Measurements from ENCODE around the gene PNPO. TPM values are rescaled to one million over a fixed set of nuclear protein-coding genes. Genes with fewer than 3 reads are reported as not detected.
A peak's percentile ranks its signal among the peaks of the same experiment; 100 is the strongest.

The PNPO gene
- total and polyA plus RNA-seq, 2 of the 8 experiments (the other 6 are each of a cell fraction or from before 2014, with no cell fraction given), result 7.0 to 8.1 TPM

DNA sequence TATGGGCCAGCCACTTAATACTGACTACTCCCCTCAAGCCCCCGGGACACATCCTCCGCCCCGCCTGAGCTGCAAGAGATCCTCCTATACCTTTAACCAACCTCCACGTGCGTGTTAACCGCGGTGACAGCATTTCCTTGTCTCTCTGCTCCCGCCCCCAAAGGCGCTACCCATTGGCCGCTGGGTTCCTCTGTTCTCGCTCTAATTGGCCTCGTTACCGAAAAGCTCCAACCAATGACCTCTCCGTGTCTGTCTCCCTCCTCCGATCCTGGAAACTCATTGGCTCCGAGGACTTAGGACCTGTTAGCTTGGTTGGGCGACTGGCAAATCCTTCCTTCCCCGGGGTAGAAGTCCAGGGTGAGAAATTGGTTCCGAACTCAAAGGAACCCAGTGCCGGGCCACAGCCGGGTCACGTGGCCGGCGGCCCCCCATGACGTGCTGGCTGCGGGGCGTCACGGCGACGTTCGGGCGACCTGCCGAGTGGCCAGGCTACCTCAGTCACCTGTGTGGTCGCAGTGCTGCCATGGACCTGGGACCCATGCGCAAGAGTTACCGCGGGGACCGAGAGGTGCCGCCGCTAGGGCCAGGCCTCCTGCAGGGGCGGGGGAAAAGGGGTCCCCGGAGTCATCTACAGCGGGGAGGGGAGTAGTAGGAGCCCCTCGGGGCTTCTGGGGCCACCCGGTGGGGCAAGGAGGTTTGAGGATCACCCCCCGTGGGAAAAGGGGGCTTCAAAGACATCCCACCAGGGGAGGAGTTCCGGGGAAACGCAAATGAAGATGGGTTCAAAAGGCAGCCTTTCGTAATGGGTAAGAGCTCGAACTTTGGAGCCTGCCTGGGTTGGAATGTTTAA, at the start of gene PNPO (continued):
- TF ChIP-seq SP1 (IDR thresholded peaks at IDR 0.05; ENCODE audit: low read depth, low read length) (peak; percentile 98), SUZ12 (IDR thresholded peaks at IDR 0.05; ENCODE audit: low read length) (no peak), PHF8 (conservative IDR thresholded peaks at IDR 0.05; ENCODE audit: low read depth, low read length) (0 out of 2 replicates have a peak, but pooled peaks have one; percentile 35), SIX5 (IDR thresholded peaks at IDR 0.05; ENCODE audit: low read depth, low read length) (no peak), CHD1 (IDR thresholded peaks at IDR 0.05; ENCODE audit: low read depth, low read length) (no peak), SIN3A (conservative IDR thresholded peaks at IDR 0.05 in 1 of 2, IDR thresholded peaks at IDR 0.05 in 1 of 2; ENCODE audit: low read depth in 1 of 2, low read length in 2 of 2) (no peak; a peak in 1 of 4 replicates), E2F6 (IDR thresholded peaks at IDR 0.05) (peak; percentile 99), CTCF (IDR thresholded peaks at IDR 0.05; ENCODE audit: control extremely low read depth in 1 of 3, insufficient read depth in 1 of 3, low read depth in 1 of 3, low read length in 3 of 3) (no peak)
- TF ChIP-seq, protein P1, sequence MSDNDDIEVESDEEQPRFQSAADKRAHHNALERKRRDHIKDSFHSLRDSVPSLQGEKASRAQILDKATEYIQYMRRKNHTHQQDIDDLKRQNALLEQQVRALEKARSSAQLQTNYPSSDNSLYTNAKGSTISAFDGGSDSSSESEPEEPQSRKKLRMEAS (IDR thresholded peaks at IDR 0.05), result peak; percentile 99

Data from H1 (cell line).